Chondrocyte (in vitro differentiated cells): ENCODE results near the gene GDPD5. TPM values are rescaled to one million over a fixed set of nuclear protein-coding genes. Genes with fewer than 3 reads are reported as not detected.
A peak's percentile ranks its signal among the peaks of the same experiment; 100 is the strongest.

Experiments
- DNase-seq: peaks from one replicate; pipeline ENCODE4 v3.0.0; 2021; ENCODE audit warnings: mixed read lengths, low spot score
- H3K27ac Mint-ChIP-seq: one replicate; pipeline ENCODE4 v1.8.0; 2021; ENCODE audit warnings: mild to moderate bottlenecking, moderate library complexity, mixed read lengths; ENCODE audit not compliant: unreplicated experiment
- H3K27me3 Mint-ChIP-seq: 2 replicates; pipeline ENCODE4 v1.8.0; 2021; ENCODE audit warnings: low read depth, mixed read lengths
- H3K36me3 Mint-ChIP-seq: 2 replicates; pipeline ENCODE4 v1.8.0; 2021; ENCODE audit warnings: low read depth, mixed read lengths
- H3K4me1 Mint-ChIP-seq: 2 replicates; pipeline ENCODE4 v1.8.0; 2021; ENCODE audit warnings: low read depth, mild to moderate bottlenecking, mixed read lengths
- H3K4me3 Mint-ChIP-seq: one replicate; pipeline ENCODE4 v1.8.0; 2021; ENCODE audit warnings: mild to moderate bottlenecking, moderate library complexity, mixed read lengths; ENCODE audit not compliant: unreplicated experiment
- H3K9me3 Mint-ChIP-seq: 2 replicates; pipeline ENCODE4 v1.8.0; 2021; ENCODE audit warnings: low read depth, mixed read lengths
- total RNA-seq: library from RNA; stranded (reverse); gene quantifications from 3 replicates; pipeline ENCODE4 v1.2.1, GENCODE V29; 2021
- TF ChIP-seq, protein P1 (sequence below): fragments of 200-600 bp; sonication (generic); IDR thresholded peaks from 2 replicates; pipeline ENCODE4 v1.5.0; 2021; ENCODE audit warnings: antibody characterized with exemption, mild to moderate bottlenecking, moderate library complexity

GDPD5 gene
- total RNA-seq, 1 donor from 2014 or later, result 12.6 TPM

DNA sequence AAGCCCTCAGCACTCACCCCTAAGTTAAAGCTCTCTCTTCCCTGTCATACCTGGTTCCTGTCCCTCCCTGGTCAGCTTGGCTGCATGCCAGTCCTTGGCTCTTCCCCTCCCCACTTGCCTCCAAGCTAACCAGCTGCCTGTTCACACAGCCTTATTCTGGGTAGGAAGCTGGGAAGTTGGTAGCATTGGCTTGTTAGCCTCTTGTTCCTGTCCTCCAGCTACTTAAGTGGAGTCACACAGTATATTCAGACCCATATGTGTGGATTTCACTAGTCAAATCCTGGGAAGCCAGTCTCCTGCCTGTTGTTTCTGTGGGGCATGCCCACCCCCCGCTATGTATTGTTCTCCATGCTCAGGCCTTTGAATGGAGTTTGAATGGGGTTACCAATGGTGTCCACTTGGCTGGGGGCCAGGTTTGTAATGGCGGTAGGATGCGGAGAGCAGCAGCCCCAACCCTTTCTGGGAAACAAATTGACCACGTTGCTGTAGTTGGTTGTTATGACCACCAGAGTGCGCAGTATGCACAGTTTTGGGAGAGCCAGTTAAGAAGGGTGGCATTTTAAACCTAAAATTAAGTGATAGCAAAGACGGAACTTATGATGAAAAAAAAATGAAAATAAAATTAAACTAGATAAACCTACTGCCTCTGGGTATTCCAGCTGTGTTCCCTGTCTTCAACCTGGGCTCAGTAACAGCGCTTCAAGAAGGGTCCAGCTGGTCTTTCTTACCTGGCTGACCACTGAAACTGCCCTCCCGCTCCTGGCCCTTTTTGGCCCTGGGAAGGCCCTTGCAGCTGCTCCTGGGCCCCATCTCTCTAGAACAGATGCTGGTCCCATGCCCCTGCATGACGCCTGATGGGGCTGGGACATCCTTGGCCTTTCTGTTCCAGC, 137.1 kb downstream of the GDPD5 start:
- Mint-ChIP-seq H3K27me3 (no peaks in the 10 kb centered on the region), H3K4me3 (no peak overlapping the region), H3K27ac (no peak overlapping the region), H3K4me1 (peaks cover 11% of the 10 kb centered on the region), H3K36me3 (no peaks in the 10 kb centered on the region), H3K9me3 (no peaks in the 10 kb centered on the region)
- TF ChIP-seq, protein P1, sequence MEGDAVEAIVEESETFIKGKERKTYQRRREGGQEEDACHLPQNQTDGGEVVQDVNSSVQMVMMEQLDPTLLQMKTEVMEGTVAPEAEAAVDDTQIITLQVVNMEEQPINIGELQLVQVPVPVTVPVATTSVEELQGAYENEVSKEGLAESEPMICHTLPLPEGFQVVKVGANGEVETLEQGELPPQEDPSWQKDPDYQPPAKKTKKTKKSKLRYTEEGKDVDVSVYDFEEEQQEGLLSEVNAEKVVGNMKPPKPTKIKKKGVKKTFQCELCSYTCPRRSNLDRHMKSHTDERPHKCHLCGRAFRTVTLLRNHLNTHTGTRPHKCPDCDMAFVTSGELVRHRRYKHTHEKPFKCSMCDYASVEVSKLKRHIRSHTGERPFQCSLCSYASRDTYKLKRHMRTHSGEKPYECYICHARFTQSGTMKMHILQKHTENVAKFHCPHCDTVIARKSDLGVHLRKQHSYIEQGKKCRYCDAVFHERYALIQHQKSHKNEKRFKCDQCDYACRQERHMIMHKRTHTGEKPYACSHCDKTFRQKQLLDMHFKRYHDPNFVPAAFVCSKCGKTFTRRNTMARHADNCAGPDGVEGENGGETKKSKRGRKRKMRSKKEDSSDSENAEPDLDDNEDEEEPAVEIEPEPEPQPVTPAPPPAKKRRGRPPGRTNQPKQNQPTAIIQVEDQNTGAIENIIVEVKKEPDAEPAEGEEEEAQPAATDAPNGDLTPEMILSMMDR, result peak; percentile 93
- DNase-seq, result no peak

DNA sequence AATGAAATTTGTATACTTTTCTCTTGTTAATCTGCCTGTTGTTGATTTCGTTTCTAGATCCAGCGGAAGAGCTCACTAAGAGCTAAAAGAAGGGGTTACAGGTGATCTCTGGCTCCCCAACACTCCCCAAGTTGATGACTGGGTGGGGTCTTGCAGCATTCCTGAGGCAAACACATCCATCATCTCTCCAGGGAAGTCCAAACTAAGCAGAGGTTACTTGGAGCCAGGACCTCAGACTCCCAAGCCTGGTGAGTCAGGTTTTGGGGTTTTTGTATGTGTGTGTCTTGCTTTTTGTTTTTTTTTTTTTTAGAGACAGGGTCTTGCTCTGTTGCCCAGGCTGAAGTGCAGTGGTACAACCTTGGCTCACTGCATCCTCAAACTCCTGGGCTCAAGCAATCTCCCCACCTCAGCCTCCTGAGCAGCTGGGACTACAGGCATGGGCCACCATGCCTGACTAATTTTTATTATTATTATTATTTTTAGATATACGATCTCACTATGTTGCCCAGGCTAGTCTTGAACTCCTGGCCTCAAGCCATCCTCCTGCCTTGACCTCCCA, 137.9 kb downstream of the GDPD5 start:
- no peak for DNase-seq
- H3K4me3 Mint-ChIP-seq, result no peak overlapping the region
- no peaks in the 10 kb centered on the region for H3K36me3 Mint-ChIP-seq
- TF ChIP-seq, protein P1, result no peak
- H3K27ac Mint-ChIP-seq, result no peak overlapping the region
- peaks cover 11% of the 10 kb centered on the region for H3K4me1 Mint-ChIP-seq
- H3K27me3 Mint-ChIP-seq, result no peaks in the 10 kb centered on the region
- no peaks in the 10 kb centered on the region for H3K9me3 Mint-ChIP-seq

DNA sequence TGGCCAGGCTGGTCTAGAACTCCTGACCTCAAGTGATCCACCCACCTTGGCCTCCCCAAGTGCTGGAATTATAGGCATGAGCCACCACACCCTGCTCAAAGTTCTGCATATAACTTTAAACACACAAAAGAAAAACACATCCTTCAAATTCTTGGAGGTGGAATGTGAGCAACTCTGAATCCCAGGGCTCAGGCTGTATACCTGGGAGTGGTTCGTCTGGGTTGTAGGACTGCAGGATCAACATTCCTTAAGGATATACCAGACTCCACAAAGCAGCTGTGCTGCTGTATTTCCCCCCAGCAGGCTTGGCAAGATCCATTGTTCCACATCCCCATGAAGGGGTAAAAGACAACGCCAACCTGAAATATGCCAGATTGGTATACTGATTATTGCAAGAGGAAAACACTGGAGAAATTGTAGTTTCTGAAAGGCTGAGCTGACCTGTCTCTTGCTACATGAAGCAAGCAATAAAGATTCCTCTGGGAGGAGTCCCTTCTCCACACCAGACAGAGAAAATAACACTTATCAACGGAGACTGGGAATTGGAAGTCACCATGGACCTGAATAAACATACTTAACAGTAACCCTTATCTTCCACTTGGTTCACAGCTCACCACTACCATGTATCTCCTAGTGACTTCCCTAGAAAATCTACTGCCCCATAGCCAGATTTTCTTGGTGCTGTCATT, 138.7 kb downstream of the GDPD5 start:
- Mint-ChIP-seq H3K9me3 (no peaks in the 10 kb centered on the region), H3K4me3 (no peak overlapping the region), H3K27me3 (no peaks in the 10 kb centered on the region), H3K4me1 (peaks cover 11% of the 10 kb centered on the region), H3K27ac (peak overlapping the region; percentile 61), H3K36me3 (no peaks in the 10 kb centered on the region)
- no peak for DNase-seq
- TF ChIP-seq, protein P1, result no peak

Other genes starting within 250 kb of the GDPD5 start
- gene ARRB1, start 174.3 kb downstream of the GDPD5 start, total RNA-seq, result 14.4 to 19.1 TPM (median 16.6 TPM) in 3 replicates
- gene RPS3, start 126.4 kb downstream of the GDPD5 start, total RNA-seq, result 1,466 to 1,585 TPM (median 1,486 TPM) in 3 replicates
- 6.3 to 12.5 TPM (median 10.1 TPM) in 3 replicates for gene KLHL35, start 92.7 kb downstream of the GDPD5 start, total RNA-seq
- 1,000 to 1,204 TPM (median 1,170 TPM) in 3 replicates for gene SERPINH1, start 36.3 kb upstream of the GDPD5 start, total RNA-seq
- 14.2 to 26.4 TPM (median 25.9 TPM) in 3 replicates for gene MAP6, start 143.1 kb upstream of the GDPD5 start, total RNA-seq
- not detected in 3 replicates for gene MOGAT2, start 191.9 kb upstream of the GDPD5 start, total RNA-seq
- gene DGAT2, start 242.8 kb upstream of the GDPD5 start, total RNA-seq, result 1.3 to 1.6 TPM in 2 of 3 replicates, not detected in the other